ENCODE data around the gene ZFY.

DNA sequence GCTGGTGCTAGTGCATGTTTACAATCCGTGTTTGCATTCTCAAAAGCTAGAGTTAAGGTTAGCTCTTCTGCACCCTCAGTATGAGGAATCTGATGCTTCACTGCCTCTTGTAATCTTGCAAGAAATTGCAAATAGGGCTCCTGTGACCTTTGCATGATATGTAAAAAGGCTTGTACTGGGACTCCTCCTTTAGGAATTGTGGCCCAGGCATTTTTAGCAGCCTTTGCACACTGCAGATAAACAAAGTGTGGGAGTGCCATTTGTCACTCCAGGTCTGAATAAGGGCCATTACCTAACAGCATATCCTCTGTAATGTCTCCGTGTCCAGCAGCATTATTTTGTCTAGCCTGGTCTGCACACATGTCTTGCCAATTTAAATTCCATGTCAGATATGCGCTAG is 49.3 kb upstream of the ZFY start:
- no peak for TF ChIP-seq EP300 (IDR thresholded peaks at IDR 0.05)
- TF ChIP-seq CTCF (IDR thresholded peaks at IDR 0.05): no peak
- no peak for TF ChIP-seq POLR2A (IDR thresholded peaks at IDR 0.05)
- no peak for TF ChIP-seq POLR2AphosphoS5 (IDR thresholded peaks at IDR 0.05)
